GM12865 (cell line): ENCODE results near the gene TMEM37.

Experiments
- DNase-seq: peaks from one replicate; pipeline ENCODE4 v3.0.0; 2010; ENCODE audit warnings: low read depth
- H3K4me3 ChIP-seq: 2 replicates; pipeline ENCODE4 v1.5.1; 2011; ENCODE audit warnings: mild to moderate bottlenecking, low read depth, low read length, control low read depth
- CTCF ChIP-seq: IDR thresholded peaks from 2 replicates; pipeline ENCODE4 v1.5.1; 2011; ENCODE audit warnings: low read length, control low read depth, low read depth, inconsistent platforms; ENCODE audit not compliant: insufficient read depth; ENCODE audit errors: missing control alignments

TMEM37 gene

GRCh38 chr2:119461811-119462210 lies 30.2 kb downstream of the TMEM37 start:
- no peak overlapping the region for H3K4me3 ChIP-seq
- DNase-seq = no peak
- no peak for TF ChIP-seq CTCF

- no peak for DNase-seq
- no peak overlapping the region for H3K4me3 ChIP-seq
- TF ChIP-seq CTCF = no peak
Observed at GRCh38 chr2:119462574-119462973, 30.9 kb downstream of the TMEM37 start.

DNA sequence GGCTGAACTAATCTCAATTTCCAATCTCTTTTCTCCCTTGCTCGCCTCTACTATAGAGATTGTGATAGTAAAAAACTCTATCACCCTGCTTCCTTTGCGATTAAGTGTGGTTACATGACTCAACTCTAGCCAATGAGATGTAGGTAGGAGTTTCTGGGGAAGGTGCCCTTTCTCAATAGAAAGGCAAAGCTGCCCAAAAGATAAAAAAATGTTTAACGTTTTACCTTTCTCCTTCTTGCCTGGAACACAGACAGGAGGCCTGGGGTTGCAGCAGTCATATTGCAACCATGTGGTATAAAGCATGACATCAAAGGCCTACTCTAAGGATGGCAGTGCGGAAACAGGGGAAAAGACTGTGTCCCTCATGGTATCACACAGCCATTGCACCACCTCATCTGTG lies 31.5 kb downstream of the TMEM37 start:
- no peak overlapping the region for H3K4me3 ChIP-seq
- DNase-seq = peak; percentile 24
- TF ChIP-seq CTCF = no peak

GRCh38 chr2:119463990-119464389 lies 32.3 kb downstream of the TMEM37 start:
- TF ChIP-seq CTCF = no peak
- DNase-seq = no peak
- H3K4me3 ChIP-seq = no peak overlapping the region

- H3K4me3 ChIP-seq = no peak overlapping the region
- no peak for TF ChIP-seq CTCF
- no peak for DNase-seq
Observed at GRCh38 chr2:119464981-119465380, 33.3 kb downstream of the TMEM37 start.

GRCh38 chr2:119465687-119466086 lies 34.0 kb downstream of the TMEM37 start:
- no peak overlapping the region for H3K4me3 ChIP-seq
- TF ChIP-seq CTCF = no peak

GRCh38 chr2:119466373-119466772 lies 34.7 kb downstream of the TMEM37 start:
- H3K4me3 ChIP-seq = no peak overlapping the region
- no peak for TF ChIP-seq CTCF
- no peak for DNase-seq

More at GRCh38 chr2:119465687-119466086, 34.0 kb downstream of the TMEM37 start:
- DNase-seq = no peak
